Mesenchymal stem cell (in vitro differentiated cells and primary cell): Measurements from ENCODE around the gene RAB20.
"Not testable (repeated sequence)": the region's sequence is repeated elsewhere in the genome, so short reads cannot be mapped to it uniquely, and the experiment has no call there.

Experiments
- DNase-seq: peaks from one replicate; pipeline ENCODE4 v3.0.0-alpha.2; 2013
- H2AFZ ChIP-seq: one replicate; pipeline ENCODE4 v1.6.1; 2013; ENCODE audit warnings: low read depth, mild to moderate bottlenecking, control low read depth, inconsistent platforms, low read length, moderate library complexity
- H2AK5ac ChIP-seq: 2 replicates; pipeline ENCODE4 v1.6.1; 2013; ENCODE audit warnings: low read length, moderate library complexity, mild to moderate bottlenecking, inconsistent platforms; ENCODE audit not compliant: severe bottlenecking
- H2BK120ac ChIP-seq: one replicate; pipeline ENCODE4 v1.6.1; 2013; ENCODE audit warnings: low read depth, mild to moderate bottlenecking, inconsistent platforms, low read length, moderate library complexity
- H2BK12ac ChIP-seq, 2 experiments: one replicate each; pipeline ENCODE4 v1.6.1; 2013; ENCODE audit warnings: inconsistent platforms in 2 of 2, low read length in 2 of 2, mild to moderate bottlenecking in 2 of 2, moderate library complexity in 2 of 2, control low read depth in 1 of 2
- H2BK15ac ChIP-seq: one replicate; pipeline ENCODE4 v1.6.1; 2013; ENCODE audit warnings: mild to moderate bottlenecking, low read depth, inconsistent platforms; ENCODE audit not compliant: poor library complexity, severe bottlenecking
- H2BK5ac ChIP-seq: 2 replicates; pipeline ENCODE4 v1.6.1; 2013; ENCODE audit warnings: low read depth, mild to moderate bottlenecking, low read length, control low read depth, inconsistent platforms; ENCODE audit not compliant: poor library complexity, severe bottlenecking
- H3K14ac ChIP-seq, 2 experiments: one replicate each; pipeline ENCODE4 v1.6.1; 2013; ENCODE audit warnings: inconsistent platforms in 2 of 2, low read length in 2 of 2, control low read depth in 1 of 2, mild to moderate bottlenecking in 1 of 2, moderate library complexity in 1 of 2
- H3K18ac ChIP-seq, 2 experiments: one replicate each; pipeline ENCODE4 v1.6.1; 2013; ENCODE audit warnings: inconsistent platforms in 2 of 2, low read length in 2 of 2, control low read depth in 1 of 2, low read depth in 1 of 2, mild to moderate bottlenecking in 1 of 2
- H3K23ac ChIP-seq, 2 experiments: one replicate each; pipeline ENCODE4 v1.6.1; 2013; ENCODE audit warnings: inconsistent platforms in 2 of 2, low read length in 2 of 2, mild to moderate bottlenecking in 2 of 2, moderate library complexity in 2 of 2, control low read depth in 1 of 2
- H3K27ac ChIP-seq: 2 replicates; pipeline ENCODE4 v1.5.1; 2013; ENCODE audit warnings: mild to moderate bottlenecking, moderate library complexity, low read length, control low read depth, inconsistent platforms; ENCODE audit not compliant: poor library complexity, severe bottlenecking
- H3K27me3 ChIP-seq, 2 experiments: 2 replicates each; pipeline versions ENCODE4 v1.6.1 to v1.7.0; 2013; ENCODE audit warnings: low read length in 2 of 2, mild to moderate bottlenecking in 2 of 2, moderate library complexity in 2 of 2, control low read depth in 1 of 2, inconsistent platforms in 1 of 2; ENCODE audit not compliant: control insufficient read depth in 1 of 2, insufficient read depth in 1 of 2
- H3K36me3 ChIP-seq, 2 experiments: 2 replicates each; pipeline versions ENCODE4 v1.6.1 to v1.7.0; 2013; ENCODE audit warnings: low read length in 2 of 2, control low read depth in 1 of 2, inconsistent platforms in 1 of 2, low read depth in 1 of 2, mild to moderate bottlenecking in 1 of 2; ENCODE audit not compliant: insufficient read depth in 2 of 2, control insufficient read depth in 1 of 2
- H3K4ac ChIP-seq, 2 experiments: one replicate each; pipeline ENCODE4 v1.6.1; 2013; ENCODE audit warnings: inconsistent platforms in 2 of 2, low read length in 2 of 2, mild to moderate bottlenecking in 2 of 2, moderate library complexity in 2 of 2, control low read depth in 1 of 2, low read depth in 1 of 2
- H3K4me1 ChIP-seq: 2 replicates; pipeline ENCODE4 v1.6.1; 2013; ENCODE audit warnings: low read depth, low read length, control low read depth; ENCODE audit not compliant: control insufficient read depth, insufficient read depth
- H3K4me2 ChIP-seq: 2 replicates; pipeline ENCODE4 v1.6.1; 2013; ENCODE audit warnings: low read length, mild to moderate bottlenecking, inconsistent platforms; ENCODE audit not compliant: poor library complexity, severe bottlenecking
- H3K4me3 ChIP-seq, 2 experiments: 2 replicates each; pipeline versions ENCODE4 v1.5.1 to v1.7.0; 2013; ENCODE audit warnings: low read length in 2 of 2, mild to moderate bottlenecking in 2 of 2, control low read depth in 1 of 2, low read depth in 1 of 2; ENCODE audit not compliant: insufficient read depth in 1 of 2
- H3K79me1 ChIP-seq: replicated peaks from 2 replicates; pipeline ENCODE4 v1.6.1; 2013; ENCODE audit warnings: mild to moderate bottlenecking, control low read depth, low read length, inconsistent platforms; ENCODE audit not compliant: poor library complexity, severe bottlenecking
- H3K9ac ChIP-seq: 2 replicates; pipeline ENCODE4 v1.7.0; 2013; ENCODE audit warnings: mild to moderate bottlenecking, low read length, moderate library complexity
- H3K9me3 ChIP-seq: 2 replicates; pipeline ENCODE4 v1.7.0; 2013; ENCODE audit warnings: mild to moderate bottlenecking, low read length; ENCODE audit not compliant: control insufficient read depth
- H4K8ac ChIP-seq: one replicate; pipeline ENCODE4 v1.6.1; 2013; ENCODE audit warnings: inconsistent platforms, mild to moderate bottlenecking, low read length, moderate library complexity
- H4K91ac ChIP-seq: one replicate; pipeline ENCODE4 v1.6.1; 2013; ENCODE audit warnings: mild to moderate bottlenecking, low read length, inconsistent platforms
- WGBS: methylation state at CpG from one replicate; pipeline ENCODE4 v1.1.7; 2013; ENCODE audit warnings: mixed read lengths; 5-methylcytosine and 5-hydroxymethylcytosine counted together

The RAB20 gene

GRCh38 chr13:110532258-110532657 is 29.3 kb downstream of the RAB20 start:
- H2BK5ac ChIP-seq, H3K27me3 ChIP-seq, H3K9ac ChIP-seq, H2BK15ac ChIP-seq, H3K27ac ChIP-seq, H4K91ac ChIP-seq, H2BK120ac ChIP-seq, H3K23ac ChIP-seq, H3K4ac ChIP-seq, H3K79me1 ChIP-seq, H3K4me3 ChIP-seq, H3K36me3 ChIP-seq, H3K9me3 ChIP-seq, H3K4me2 ChIP-seq, H2AFZ ChIP-seq, H4K8ac ChIP-seq, H2AK5ac ChIP-seq, H3K18ac ChIP-seq, H2BK12ac ChIP-seq, DNase-seq, H3K14ac ChIP-seq: not testable (repeated sequence)
- peaks cover 19% of the 10 kb centered on the region for H3K4me1 ChIP-seq
- WGBS, result 92% methylated on average over 2 of the region's 2 CpGs

- no peak overlapping the region for H3K18ac ChIP-seq
- H3K79me1 ChIP-seq, result peaks cover 6% of the 10 kb centered on the region
- no peak for DNase-seq
- no peak overlapping the region for H2AK5ac ChIP-seq
- H4K91ac ChIP-seq, result no peak overlapping the region
- H2BK120ac ChIP-seq, result no peak overlapping the region
- H3K4me1 ChIP-seq, result peaks cover 21% of the 10 kb centered on the region
- no peak overlapping the region for H3K27ac ChIP-seq
- peaks cover 0 to 2% of the 10 kb centered on the region in 2 experiments for H3K36me3 ChIP-seq
- H3K27me3 ChIP-seq, result peaks cover 0 to 9% of the 10 kb centered on the region in 2 experiments
- H4K8ac ChIP-seq, result no peak overlapping the region
- no peak overlapping the region for H2BK15ac ChIP-seq
- H3K23ac ChIP-seq, result no peak overlapping the region
- no peak overlapping the region for H3K9ac ChIP-seq
- H2AFZ ChIP-seq, result no peak overlapping the region
- H3K14ac ChIP-seq, result no peak overlapping the region
- H3K4me3 ChIP-seq, result no peak overlapping the region
- no peak overlapping the region for H3K4ac ChIP-seq
- no peaks in the 10 kb centered on the region for H3K9me3 ChIP-seq
- no peak overlapping the region for H3K4me2 ChIP-seq
- no peak overlapping the region for H2BK12ac ChIP-seq
- WGBS, result 89% methylated on average over 8 of the region's 9 CpGs
- H2BK5ac ChIP-seq, result no peak overlapping the region
These were observed 29.8 kb downstream of the RAB20 start for GRCh38 chr13:110531671-110532083.

DNA sequence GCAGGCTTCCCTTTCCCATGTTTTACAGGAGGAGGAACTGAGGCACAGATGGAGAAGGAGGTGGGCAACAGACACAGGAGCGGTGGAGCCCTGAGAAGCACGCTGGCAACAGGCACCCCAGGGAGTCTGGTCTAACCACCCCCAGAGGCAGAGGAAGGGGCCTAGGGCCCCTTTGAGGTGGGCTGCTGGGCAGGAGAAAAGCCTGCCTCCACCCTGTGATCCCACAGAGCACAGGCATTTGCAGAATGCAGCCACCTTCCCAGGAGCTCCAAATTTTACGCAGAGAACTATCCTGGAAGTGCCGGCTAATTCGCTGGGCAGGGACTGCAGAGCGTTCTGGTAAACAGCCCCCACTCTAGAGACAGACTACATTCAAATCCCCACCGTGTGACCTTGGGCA is 30.4 kb downstream of the RAB20 start:
- H3K36me3 ChIP-seq, result peaks cover 0 to 2% of the 10 kb centered on the region in 2 experiments
- H3K27me3 ChIP-seq, result peaks cover 0 to 9% of the 10 kb centered on the region in 2 experiments
- WGBS, result 92% methylated on average over 7 of the region's 7 CpGs
- no peak overlapping the region for H3K4ac ChIP-seq
- no peak overlapping the region for H2BK5ac ChIP-seq
- no peak overlapping the region for H3K9ac ChIP-seq
- peaks cover 3% of the 10 kb centered on the region for H3K79me1 ChIP-seq
- no peak overlapping the region for H2BK15ac ChIP-seq
- no peaks in the 10 kb centered on the region for H3K9me3 ChIP-seq
- peaks cover 21% of the 10 kb centered on the region for H3K4me1 ChIP-seq
- H3K14ac ChIP-seq, result no peak overlapping the region
- no peak overlapping the region for H4K8ac ChIP-seq
- H3K23ac ChIP-seq, result no peak overlapping the region
- no peak overlapping the region for H2BK120ac ChIP-seq
- no peak overlapping the region for H3K27ac ChIP-seq
- no peak overlapping the region for H3K4me3 ChIP-seq
- H3K18ac ChIP-seq, result no peak overlapping the region
- no peak overlapping the region for H2BK12ac ChIP-seq
- DNase-seq, result no peak
- no peak overlapping the region for H4K91ac ChIP-seq
- H3K4me2 ChIP-seq, result no peak overlapping the region
- H2AK5ac ChIP-seq, result no peak overlapping the region
- no peak overlapping the region for H2AFZ ChIP-seq

DNA sequence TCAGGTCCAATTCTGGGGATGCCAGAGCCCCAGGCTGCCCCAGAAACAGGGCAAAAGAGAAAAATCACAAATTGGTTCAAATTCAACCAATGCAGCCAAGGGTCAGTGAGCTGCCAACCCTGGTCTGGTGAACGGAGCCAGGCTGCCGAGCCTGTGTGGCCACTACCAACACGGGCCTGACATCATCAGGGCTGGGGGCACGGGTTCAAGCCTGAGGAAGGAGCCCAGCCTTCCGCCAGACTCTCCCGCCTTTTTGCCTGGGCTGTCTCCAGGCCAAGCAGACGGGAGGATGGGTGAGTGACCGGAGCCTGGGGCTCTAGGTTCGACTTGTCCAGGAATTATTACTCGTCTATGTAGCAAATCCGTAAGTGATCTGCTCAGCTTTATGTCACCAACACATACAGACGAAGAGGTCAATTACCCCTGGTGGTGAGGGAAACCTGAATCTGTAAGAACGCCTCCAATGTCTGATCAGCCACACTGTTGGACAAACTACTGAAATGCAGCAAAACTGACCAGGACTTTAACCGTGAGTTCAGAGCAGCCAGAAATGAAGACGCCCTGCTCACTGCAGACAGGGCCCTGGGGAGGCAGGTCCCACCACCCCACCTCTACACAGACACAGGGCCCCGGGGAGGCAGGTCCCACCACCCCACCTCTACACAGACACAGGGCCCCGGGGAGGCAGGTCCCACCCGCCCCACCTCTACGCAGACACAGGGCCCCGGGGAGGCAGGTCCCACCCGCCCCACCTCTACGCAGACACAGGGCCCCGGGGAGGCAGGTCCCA is 31.8 kb downstream of the RAB20 start:
- Histone ChIP-seq H2AFZ (no peak overlapping the region), H4K8ac (no peak overlapping the region), H3K9me3 (no peaks in the 10 kb centered on the region), H3K4me1 (peaks cover 27% of the 10 kb centered on the region), H3K36me3 (peaks cover 0 to 2% of the 10 kb centered on the region in 2 experiments), H3K4me3 (no peak overlapping the region), H2AK5ac (no peak overlapping the region), H3K4me2 (no peak overlapping the region), H3K27me3 (peaks cover 0 to 11% of the 10 kb centered on the region in 2 experiments), H3K14ac (no peak overlapping the region), H3K9ac (no peak overlapping the region), H4K91ac (no peak overlapping the region), H2BK15ac (no peak overlapping the region), H2BK12ac (no peak overlapping the region), H2BK120ac (no peak overlapping the region), H3K4ac (no peak overlapping the region), H2BK5ac (no peak overlapping the region), H3K27ac (no peak overlapping the region), H3K18ac (no peak overlapping the region), H3K79me1 (peaks cover 3% of the 10 kb centered on the region), H3K23ac (no peak overlapping the region)
- DNase-seq, result no peak
- WGBS, result 90% methylated on average over 15 of the region's 23 CpGs
